GM18526 (cell line): ENCODE data around the gene PDP2.

Experiments used
- POLR2A ChIP-seq: IDR thresholded peaks from 3 replicates; pipeline ENCODE4 v1.6.1; 2011; ENCODE audit not compliant: insufficient read length; ENCODE audit errors: extremely low read depth

PDP2 gene

GRCh38 chr16:66927918-66928649, 47.8 kb downstream of the PDP2 start:
- no peak for TF ChIP-seq POLR2A

GRCh38 chr16:66928702-66929388, 48.5 kb downstream of the PDP2 start:
- no peak for TF ChIP-seq POLR2A

GRCh38 chr16:66930189-66930588, 49.9 kb downstream of the PDP2 start:
- TF ChIP-seq POLR2A = no peak

- no peak for TF ChIP-seq POLR2A
Observed at GRCh38 chr16:66931665-66932064, 51.4 kb downstream of the PDP2 start.

GRCh38 chr16:66932076-66932475, 51.8 kb downstream of the PDP2 start:
- TF ChIP-seq POLR2A = no peak

GRCh38 chr16:66933776-66934137, 53.4 kb downstream of the PDP2 start:
- no peak for TF ChIP-seq POLR2A

- peak; percentile 90 for TF ChIP-seq POLR2A
Observed at GRCh38 chr16:66934138-66934838, 54.0 kb downstream of the PDP2 start, which contains the start of gene CIAO2B. TSS of gene CIAO2B (minus strand) at chr16:66934402. CDS start at chr16:66934364, 38 bp downstream.

GRCh38 chr16:66935314-66936011, 55.1 kb downstream of the PDP2 start, which contains the start of gene CES2:
TSS of gene CES2 (plus strand) at chr16:66935516. CDS start at chr16:66935636, 120 bp downstream.
- TF ChIP-seq POLR2A = no peak

GRCh38 chr16:66936462-66936861, 56.1 kb downstream of the PDP2 start:
- no peak for TF ChIP-seq POLR2A

- no peak for TF ChIP-seq POLR2A
Observed at GRCh38 chr16:66936889-66937554, 56.7 kb downstream of the PDP2 start.

- TF ChIP-seq POLR2A = no peak
Observed at GRCh38 chr16:66937725-66938337, 57.5 kb downstream of the PDP2 start.

GRCh38 chr16:66939366-66939765, 59.1 kb downstream of the PDP2 start:
- TF ChIP-seq POLR2A = no peak

- TF ChIP-seq POLR2A = no peak
Observed at GRCh38 chr16:66940236-66940635, 59.9 kb downstream of the PDP2 start.
